Right renal cortex interstitium (tissue), 3 donors: ENCODE results near the gene ZNF724. TPM values are rescaled to one million over a fixed set of nuclear protein-coding genes. Genes with fewer than 3 reads are reported as not detected.
A peak's percentile ranks its signal among the peaks of the same experiment; 100 is the strongest.
"Not testable (repeated sequence)": the region's sequence is repeated elsewhere in the genome, so short reads cannot be mapped to it uniquely, and the experiment has no call there.

Experiments used
- DNase-seq, 3 donors: peaks; one replicate each; pipeline ENCODE4 v3.0.0-alpha.2; 2013; ENCODE audit warnings: low read depth in 3 of 3, low spot score in 2 of 3
- polyA plus RNA-seq, 3 donors: library from polyadenylated mRNA; unstranded; fragments of 120-200 nt; gene quantifications; one replicate each; pipeline ENCODE4 v1.2.1, GENCODE V29; 2013; ENCODE audit not compliant: insufficient read length in 3 of 3

ZNF724 gene
- polyA plus RNA-seq, result 1 to 10 TPM; 4.7 to 5.5 (median 5.4) TPM

- DNase-seq, result peak; percentile 80 to 96 (median 89)
Observed at GRCh38 chr19:23249911-23250649, at the start of gene ZNF724. Gene ZNF724, minus strand, starts transcription at chr19:23250394. Its CDS starts 152 bp downstream, at chr19:23250242.

GRCh38 chr19:23294141-23294540 lies 43.9 kb upstream of the ZNF724 start:
- no peak for DNase-seq

GRCh38 chr19:23289966-23290365 lies 39.8 kb upstream of the ZNF724 start:
- DNase-seq, result not testable (repeated sequence)

GRCh38 chr19:23287620-23288019 lies 37.4 kb upstream of the ZNF724 start:
- DNase-seq, result no peak

- DNase-seq, result no peak
Observed at GRCh38 chr19:23286477-23286876, 36.3 kb upstream of the ZNF724 start.

- no peak for DNase-seq
Observed at GRCh38 chr19:23285948-23286347, 35.8 kb upstream of the ZNF724 start.

GRCh38 chr19:23285326-23285725 lies 35.1 kb upstream of the ZNF724 start:
- not testable (repeated sequence) for DNase-seq

- DNase-seq, result peak in 1 of 3 donors; percentile 5
Observed at GRCh38 chr19:23283925-23284324, 33.7 kb upstream of the ZNF724 start.

- no peak for DNase-seq
Observed at GRCh38 chr19:23281663-23282276, 31.6 kb upstream of the ZNF724 start.

GRCh38 chr19:23278118-23278517 lies 27.9 kb upstream of the ZNF724 start:
- DNase-seq, result not testable (repeated sequence)

- DNase-seq, result peak; percentile 82 to 94 (median 88)
Observed at GRCh38 chr19:23273590-23274412, 23.6 kb upstream of the ZNF724 start.

GRCh38 chr19:23273022-23273589 lies 22.9 kb upstream of the ZNF724 start:
- DNase-seq, result no peak

- no peak for DNase-seq
Observed at GRCh38 chr19:23263870-23264590, 13.8 kb upstream of the ZNF724 start.

GRCh38 chr19:23263396-23263795 lies 13.2 kb upstream of the ZNF724 start:
- no peak for DNase-seq

GRCh38 chr19:23262920-23263319 lies 12.7 kb upstream of the ZNF724 start:
- DNase-seq, result no peak

- DNase-seq, result no peak
Observed at GRCh38 chr19:23261496-23262020, 11.4 kb upstream of the ZNF724 start.

GRCh38 chr19:23260956-23261355 lies 10.8 kb upstream of the ZNF724 start:
- no peak for DNase-seq

GRCh38 chr19:23259961-23260360 lies 9.8 kb upstream of the ZNF724 start:
- no peak for DNase-seq

GRCh38 chr19:23255700-23256099 lies 5.5 kb upstream of the ZNF724 start:
- no peak for DNase-seq
